HTERT RPE-1 (cell line): ENCODE results near the gene DLX3.

Source experiments
- in situ Hi-C: fragments of 300-500 bp; cut with MboI; formaldehyde crosslinking; loops from 4 replicates; pipeline ENCODE4 v1.14.3; 2020; ENCODE audit warnings: low sequenced_read_pairs

The DLX3 gene

DNA sequence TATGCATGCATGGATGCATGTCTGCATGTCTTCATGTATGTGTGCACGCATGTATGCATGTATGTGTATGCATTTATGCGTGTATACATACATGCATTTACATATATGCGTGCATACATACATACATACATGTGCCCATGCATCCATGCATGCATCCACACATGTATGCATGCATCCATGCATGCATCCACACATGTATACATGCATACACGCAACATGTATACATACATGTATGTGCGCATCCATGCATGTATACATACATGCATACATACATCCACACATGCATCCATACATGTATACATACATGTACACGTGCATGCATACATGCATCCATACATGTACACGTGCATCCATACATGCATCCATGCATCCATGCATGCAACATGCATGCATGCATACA lies 29.8 kb upstream of the DLX3 start:
- in situ Hi-C loops = no loop called here

DNA sequence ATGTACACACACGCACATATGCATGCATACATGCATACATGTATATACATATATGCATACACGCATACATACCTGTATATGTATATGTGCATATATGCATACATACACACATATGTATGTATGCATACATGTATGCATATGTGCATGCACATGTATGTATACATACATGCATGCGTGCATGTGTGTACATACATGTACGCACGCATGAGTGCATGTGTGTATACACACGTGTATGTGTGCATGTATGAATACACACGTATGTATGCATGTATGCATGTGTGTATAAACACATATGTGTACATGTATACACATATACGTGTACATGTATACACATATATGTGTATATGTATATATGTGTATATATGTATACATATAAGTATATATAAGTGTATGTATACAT lies 28.5 kb upstream of the DLX3 start:
- in situ Hi-C loops = no loop called here

DNA sequence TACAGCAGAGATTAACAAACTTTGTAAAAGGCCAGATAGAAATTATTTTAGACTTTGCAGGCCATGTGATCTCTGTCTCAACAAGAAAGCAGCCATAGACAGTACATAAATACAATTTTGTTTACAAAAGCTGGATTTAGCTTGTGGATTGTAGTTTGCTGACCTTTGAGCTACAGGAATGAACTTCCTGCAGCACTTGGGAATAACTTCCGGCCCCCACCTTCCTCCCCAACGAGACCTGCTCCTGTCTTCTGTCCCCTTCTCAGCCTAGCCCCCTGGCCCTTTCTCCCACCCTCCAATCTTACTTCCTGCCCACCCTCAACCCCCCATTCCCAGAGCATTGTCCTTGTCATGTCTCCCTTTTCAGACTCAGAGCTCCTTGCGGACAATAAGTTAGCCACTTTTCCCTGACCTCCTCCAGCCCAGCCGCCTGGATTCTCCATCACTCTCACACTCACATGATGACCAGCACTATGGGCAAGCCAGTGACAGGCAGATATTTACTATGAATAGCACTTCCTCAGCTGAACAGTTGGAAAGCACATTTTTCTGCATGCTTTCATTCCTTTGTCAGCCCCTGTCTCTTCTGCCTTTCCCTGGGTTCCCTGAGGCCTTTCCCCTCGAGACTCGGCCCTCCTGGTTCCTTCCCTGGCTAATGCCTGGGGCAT lies 27.6 kb upstream of the DLX3 start:
- in situ Hi-C loops = no loop called here

DNA sequence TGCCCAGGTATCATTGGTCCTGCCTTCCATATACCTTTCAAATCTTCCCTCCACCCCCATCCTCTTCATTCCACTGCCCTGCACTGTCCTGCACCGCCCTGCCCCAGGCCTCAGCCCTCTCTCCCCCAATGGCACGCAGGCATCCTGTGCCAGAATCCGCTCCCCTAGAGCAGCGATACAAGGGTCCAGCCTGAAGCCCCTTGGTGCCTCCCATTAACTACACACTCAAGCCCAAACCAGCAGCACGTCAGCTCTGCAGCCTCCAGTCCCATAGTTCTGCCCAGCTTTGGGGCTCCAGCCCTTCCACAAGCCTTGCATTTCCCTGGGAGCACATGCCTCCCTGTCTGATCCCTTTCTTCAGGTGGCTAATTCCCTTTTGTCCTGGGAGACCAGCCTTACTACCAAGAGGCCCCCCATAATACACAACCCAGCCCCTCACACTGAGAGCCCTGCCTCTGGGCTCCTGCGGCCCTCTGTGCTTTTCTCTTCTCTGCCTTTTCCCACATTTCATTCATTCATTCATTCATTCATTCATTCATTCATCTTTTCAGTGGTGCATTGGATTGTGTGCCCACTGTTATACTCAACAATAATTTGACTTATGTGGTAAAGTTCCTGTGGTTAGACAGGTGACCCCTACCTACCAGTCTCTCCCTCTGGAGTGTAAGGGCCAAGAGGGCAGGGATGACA lies 26.8 kb upstream of the DLX3 start:
- in situ Hi-C loops = no loop called here

DNA sequence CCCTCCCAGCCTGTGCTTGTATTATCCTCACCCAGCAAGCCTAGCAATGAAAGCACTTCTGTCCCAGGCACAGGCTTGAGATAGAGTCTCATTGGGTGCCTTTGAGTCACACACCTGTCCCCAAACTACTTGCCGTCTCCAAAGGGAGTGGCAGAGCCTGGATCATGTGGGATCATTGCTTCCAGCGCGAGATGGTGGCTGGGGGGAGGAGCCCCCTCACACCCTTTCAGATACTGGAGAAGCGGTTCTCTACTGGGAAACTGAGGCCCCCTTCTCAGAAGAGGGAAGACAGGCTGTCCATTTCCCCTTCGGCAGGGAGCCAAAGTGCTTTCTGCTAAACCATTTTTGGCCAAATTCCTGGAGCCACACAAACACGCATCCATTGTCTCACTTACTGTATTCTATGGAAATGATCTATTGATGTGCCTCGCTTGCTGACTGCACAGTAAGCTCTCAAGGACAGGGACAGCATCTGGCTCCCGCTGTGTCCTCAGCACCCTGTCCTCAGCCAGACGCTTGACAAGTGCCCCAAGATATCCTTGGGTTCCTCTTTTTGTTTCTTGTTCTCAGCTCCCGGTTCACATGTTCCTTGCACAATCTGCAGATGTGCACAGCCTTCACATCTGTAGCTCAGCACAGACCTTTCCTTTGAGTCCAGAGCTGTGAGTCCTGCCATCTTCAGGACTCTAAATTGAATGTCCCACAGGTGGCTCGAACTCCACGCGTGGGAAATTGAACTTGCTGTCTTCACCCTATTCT lies 26.0 kb upstream of the DLX3 start:
- in situ Hi-C loops = no loop called here

DNA sequence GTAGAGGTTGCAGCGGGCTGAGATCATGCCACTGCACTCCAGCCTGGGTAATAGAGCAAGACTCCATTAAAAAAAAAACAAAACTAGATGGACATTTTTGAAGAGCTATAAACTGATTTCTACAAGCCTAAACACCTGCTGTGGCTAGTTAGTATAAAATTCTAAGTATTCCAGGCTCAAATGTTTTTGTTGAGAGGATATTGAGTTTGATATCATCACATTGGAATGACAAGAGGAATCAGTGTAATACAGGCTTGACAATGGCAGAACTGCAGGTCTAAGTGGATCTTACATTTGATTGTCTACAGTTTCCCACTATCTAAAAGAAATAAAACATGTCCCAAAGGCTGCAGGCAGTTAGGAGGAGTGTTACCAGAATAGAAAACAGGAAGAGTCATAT lies 23.9 kb upstream of the DLX3 start:
- in situ Hi-C loops = no loop called here

DNA sequence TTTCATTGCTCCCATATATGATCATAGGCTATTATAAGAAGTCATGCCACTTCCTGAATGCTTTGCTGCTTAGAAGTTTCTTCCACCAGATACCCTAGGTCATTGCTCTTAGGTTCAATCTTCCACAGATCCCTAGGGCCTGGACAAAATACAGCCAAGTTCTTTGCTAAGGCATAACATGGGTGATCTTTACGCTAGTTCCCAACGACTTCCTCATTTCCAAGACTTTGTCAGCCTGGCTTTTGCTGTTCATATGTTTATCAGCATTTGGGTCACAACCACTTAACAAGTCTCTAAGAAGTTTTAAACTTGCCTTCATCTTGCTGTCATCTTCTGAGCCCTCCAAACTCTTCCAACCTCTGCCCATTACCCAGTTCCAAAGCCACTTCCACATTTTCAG lies 20.1 kb upstream of the DLX3 start:
- in situ Hi-C loops = no loop called here

DNA sequence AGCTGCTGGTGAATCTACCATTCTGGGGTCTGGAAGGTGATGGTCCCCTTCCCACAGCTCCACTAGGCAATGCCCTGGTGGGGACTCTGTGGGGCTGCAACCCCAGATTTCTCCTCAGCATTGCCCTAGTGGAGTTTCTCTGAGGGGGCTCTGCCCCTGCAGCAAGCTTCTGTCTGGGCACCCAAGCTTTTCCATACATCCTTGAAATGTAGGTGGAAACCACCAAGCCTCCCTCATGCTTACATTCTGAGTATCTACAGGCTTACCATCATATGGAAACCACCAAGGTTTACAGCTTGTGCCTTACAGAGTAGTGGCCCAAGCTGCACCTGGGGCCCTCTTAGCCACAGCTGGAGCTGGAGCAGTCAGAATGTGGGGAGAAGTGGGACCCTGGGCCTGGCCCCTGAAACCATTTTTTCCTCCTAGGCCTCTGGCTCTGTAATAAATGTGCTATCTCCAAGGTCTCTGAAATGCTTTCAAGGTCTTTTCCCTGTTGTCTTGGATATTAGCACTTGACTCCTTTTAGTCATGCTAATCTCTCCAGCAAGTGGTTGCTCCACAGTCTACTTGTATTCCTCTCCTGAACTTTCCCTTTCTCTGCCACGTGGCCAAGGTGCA lies 19.6 kb upstream of the DLX3 start:
- in situ Hi-C loops = no loop called here

DNA sequence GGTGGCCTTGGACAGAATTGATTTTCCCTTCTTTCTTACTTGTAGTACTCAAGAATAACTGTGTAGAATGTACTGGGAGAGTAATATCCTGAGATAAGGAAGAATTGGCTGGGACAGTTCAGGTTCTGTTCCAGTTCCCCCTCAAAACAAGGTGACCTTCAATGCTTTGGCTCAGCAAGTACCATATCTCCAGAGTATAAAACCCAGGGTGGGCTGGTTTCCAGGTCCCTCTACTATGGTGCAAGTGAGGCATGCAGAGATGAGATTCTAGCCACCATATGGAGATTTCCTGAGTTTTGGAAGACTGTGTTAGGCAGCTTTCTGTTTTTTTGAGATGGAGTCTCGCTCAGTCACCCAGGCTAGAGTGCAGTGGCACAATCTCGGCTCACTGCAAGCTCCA lies 18.1 kb upstream of the DLX3 start:
- in situ Hi-C loops = no loop called here

DNA sequence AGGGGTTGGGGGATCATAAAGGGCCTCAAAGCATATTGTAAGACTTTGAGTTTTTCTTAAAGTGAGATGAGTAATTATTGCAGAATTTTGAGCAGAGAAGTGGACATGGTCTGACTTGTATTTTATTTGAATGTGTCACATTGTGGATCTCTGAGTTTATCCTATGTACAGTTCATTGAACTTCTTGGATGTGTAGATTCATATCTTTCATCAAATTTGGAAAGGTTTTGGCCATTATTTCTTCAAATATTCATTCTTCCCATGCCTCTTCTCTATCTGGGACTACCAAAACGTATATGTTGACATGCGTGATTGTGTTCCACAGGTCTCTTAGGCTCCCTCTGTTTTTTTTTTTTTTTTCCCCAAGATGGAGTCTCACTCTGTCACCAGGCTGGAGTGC lies 14.3 kb upstream of the DLX3 start:
- in situ Hi-C loops = no loop called here

DNA sequence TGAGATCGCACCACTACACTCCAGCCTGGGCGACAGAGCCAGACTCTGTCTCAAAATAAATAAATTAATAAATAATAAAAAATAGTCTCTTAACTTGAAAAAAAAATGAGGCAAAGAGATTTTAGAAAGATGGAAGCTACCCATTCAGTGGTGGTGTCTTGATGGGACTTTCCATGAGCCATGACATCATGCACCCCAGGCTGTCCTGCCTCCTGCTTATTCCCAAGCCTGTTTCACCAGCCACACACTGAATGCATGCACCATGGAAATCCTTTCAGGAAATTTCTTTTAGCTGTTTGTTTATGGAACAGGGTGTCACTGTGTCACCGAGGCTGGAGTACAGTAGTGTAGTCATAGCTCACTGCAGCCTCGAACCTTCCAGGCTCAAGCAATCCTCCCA lies 8.9 kb upstream of the DLX3 start:
- in situ Hi-C loops = no loop called here

DNA sequence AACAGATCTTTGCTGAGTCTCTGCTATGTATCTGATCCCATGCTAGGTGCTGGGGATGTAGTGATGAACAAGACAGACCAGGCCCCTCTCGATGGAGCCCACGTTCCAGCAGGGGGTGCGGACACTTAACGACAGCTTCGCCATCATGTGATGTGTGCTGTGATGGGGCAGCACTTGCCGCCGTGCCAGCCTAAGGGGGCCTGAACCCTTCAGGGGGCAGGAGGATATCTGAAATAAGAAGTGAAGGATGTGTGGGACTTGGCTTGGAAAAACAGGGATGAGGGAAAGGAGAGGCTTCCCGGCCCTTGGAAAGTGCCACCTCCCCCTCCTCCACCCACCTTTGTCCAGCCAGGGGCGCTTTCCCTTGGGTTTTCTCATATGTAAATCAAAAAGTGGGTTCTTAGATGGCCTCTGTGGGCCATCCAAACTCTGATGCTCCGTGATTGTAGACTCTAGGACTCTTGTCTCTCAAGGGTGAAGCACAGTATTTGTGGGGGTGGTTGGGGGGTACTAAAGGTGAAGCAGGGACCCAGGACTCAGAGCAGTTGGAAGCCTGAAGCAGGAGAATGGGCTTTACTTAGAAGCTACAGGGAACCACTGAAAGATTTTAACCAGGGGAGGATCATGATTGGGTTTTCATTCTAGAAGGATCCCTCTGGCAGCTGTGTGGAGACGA lies 4.0 kb upstream of the DLX3 start:
- in situ Hi-C loops = no loop called here

DNA sequence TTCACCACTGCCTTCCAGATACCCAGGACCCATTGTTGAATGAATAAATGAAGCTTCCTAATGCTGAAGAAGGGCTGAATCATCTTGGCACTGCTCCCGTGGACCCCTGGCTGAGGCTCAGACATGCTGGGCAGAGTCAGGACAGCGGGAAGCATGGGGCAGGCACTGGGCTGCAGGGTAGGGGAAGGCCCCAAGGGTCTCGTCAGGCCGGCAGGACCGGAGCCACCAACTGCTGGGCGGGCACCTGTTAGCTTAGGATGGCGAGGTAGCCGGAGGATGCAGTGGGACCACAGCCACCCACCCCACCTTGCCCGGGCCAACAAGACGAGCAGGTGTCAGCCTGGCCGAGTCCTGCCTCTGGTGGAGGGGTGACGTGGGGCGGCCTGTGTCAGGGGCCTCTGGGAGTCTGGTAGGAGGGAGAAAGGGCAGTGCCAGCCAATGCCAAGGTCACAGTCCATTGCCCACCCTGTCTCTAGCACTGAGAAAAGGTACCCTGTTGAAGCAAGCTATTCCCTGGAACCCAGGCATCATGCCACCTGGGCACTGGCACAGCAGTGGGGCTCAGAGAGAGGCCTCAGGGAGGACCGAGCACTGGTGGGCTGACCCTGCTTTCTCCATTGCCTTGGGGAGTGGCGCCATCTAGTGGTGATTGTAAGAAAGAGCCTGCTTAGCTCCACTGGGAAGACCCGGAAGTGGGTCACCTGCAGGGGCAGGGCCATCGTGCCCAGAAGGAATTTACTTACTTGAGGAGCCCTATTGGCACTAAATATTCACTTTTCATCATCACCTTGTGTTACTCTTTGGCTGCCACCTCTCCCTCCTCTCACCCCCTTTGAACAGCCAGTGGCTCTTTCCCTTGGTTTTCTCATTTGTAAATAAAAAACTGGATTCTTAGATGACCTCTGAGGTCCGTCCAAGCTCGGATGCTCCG lies 3.0 kb upstream of the DLX3 start:
- in situ Hi-C loops = no loop called here

DNA sequence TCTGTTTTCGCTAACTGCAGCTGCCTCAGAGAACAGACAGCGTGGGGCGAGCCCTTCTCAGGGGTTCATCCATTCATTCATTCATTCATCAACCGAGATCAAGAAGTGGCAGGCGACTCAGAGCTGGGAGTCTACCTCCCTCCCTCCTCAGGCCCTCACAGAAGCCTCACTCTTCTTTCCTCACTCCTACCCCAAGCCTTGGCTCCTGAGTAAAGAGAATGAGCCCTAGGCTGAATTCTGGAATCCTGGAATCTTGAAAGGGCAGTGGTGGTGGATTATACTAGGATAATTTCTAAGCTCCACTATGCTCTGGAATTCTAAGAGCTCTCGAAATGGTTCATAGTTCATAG lies 2.3 kb upstream of the DLX3 start:
- in situ Hi-C loops = no loop called here

DNA sequence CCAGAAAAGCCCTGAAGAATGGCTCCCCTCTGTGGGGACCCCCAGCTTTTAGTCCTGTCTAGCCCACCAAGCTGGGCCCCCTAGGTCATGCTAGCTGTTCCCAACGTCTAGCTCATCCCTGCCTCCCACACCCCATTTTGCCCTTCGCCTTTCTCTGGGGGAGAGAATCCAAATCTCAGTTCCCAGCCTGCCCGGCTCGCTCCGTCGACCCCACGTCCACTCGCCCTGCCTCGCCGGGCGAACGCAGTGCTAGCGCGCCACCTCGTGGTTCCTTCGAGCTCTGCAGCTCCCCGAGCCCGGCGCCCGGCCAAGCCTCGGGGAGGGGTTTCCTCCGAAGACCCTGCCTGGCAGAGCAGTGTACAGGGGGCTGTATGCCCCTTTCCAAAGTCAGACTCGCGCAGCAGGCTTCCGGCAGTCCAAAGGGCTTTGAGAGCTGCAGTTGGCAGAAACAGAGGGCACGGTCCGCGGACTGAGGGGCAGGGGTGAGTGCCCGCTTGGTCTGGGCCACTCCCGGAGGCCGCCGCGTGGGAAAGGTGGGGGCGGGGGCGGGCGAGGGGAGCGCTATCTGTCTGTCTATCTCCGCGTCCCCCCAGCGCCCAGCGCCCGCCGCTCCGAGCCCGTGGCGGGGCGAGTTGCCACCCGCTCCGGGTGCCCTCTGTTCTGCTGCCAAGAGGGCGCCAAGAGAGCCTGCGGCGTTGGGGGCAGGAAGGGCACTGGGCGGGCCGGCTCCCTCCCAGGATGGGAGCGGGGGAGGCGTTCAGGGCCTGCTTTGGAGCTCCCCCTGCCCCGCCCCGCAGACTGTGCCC lies 1.7 kb upstream of the DLX3 start:
- in situ Hi-C loops = no loop called here

DNA sequence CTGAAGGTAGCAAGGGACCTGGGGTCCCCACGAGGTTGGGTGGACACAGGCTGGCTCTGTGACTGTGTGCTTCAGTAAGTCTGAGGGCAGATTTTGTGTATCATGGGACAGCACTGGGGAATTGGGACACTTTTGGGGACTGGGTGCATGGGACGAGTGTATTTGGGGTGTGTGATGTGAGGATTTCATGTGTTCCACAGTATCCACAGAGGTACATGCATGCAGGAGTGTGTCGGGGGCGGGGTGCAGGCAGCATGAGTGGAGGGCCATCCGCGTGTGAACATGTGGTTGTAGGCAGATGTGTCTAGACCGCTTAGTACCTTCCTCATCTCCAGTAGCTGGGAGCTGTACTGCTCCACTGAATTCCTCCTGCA lies 1.1 kb upstream of the DLX3 start:
- in situ Hi-C loops = no loop called here

DNA sequence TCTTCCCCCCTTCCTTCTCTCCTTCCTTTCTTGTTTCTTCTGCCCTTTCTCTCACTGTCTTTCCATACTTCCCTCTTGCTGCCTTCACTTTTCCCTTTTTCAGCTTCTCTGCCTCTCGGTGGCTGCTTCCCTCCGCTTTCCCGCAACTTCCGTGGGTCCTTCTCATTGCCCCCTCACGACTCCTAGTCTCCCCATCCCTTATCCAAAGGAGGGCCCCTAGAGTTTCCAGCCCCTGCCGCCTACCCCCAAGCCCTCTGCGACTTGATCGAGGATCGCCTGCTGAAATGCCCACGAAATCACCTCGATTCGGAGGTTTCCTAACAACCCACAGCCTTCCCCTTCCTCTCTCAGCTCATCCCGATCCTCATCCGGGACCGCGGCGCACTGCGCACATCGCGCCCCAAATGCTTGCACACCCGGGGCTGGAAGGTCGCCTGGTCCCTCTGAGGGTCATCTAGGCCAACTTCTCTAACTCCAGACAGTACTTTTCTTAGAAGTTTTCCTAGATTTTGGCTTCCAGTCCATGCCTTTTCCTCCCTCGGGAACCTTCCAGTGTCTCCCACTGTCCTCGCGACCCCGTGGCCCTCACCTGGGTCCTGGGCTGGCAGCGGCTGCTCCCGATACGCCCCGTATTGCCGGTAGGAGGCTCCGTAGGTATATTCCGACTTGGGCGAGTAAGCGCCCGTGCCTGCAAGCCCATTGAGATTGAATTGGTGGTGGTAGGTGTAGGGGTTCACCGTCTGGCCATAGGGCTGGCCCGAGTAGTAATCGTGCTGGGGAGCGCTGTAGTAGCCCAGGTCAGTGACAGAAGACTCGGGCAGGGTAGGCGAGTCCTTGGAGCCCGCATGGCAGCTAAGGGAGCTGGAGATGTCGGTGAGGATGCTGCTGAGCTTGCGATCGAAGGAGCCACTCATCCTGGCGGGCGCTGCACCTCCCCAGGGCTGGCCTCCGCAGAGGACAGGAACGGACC lies 654 bp downstream of the DLX3 start:
- in situ Hi-C loops = no loop called here

DNA sequence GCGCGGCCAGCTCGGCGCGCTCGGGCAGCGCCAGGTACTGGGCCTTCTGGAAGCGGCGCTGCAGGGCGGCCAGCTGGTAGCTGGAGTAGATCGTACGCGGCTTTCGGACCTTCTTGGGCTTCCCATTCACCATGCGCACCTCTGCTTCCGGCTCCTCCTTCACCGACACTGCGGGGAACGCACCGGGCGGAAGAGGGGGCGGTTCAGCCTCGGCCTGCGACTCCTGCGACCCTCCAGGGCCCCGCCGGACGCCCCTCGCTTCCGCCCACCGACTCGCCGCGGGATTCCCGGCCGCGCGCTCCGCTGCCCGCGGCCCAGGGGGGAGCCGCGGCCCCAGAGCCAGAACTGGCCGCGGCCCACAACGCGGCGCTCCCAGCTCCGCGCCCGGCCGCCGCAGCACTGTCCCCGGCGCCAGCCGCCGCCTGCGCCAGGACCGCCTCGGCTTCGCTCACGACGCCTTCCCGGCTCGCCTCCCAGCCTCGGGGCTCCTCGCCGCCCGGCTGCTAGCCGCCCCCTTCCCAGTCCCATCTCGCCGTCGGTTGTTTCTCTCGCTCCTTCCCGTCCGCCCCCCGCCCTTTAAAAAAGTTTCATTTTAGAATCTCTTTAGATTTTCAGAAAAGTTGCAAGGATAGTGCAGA lies 1.5 kb downstream of the DLX3 start:
- in situ Hi-C loops = no loop called here
